ENCODE results near the gene ELOVL2. TPM values are rescaled to one million over a fixed set of nuclear protein-coding genes. Genes with fewer than 3 reads are reported as not detected.
"Not testable (repeated sequence)": the region's sequence is repeated elsewhere in the genome, so short reads cannot be mapped to it uniquely, and the experiment has no call there.

Gene ELOVL2
- total RNA-seq, 1 donor from 2014 or later: 0.31 TPM

GRCh38 chr6:11023032-11023431 lies 21.1 kb downstream of the ELOVL2 start:
- no peak for DNase-seq (ENCODE audit: low spot score)

GRCh38 chr6:11021714-11022113 lies 22.4 kb downstream of the ELOVL2 start:
- DNase-seq (ENCODE audit: low spot score): no peak

GRCh38 chr6:11021003-11021402 lies 23.1 kb downstream of the ELOVL2 start:
- no peak for DNase-seq (ENCODE audit: low spot score)

- no peak for DNase-seq (ENCODE audit: low spot score)
These were observed 25.9 kb downstream of the ELOVL2 start for GRCh38 chr6:11018225-11018624.

GRCh38 chr6:11017090-11017489 lies 27.0 kb downstream of the ELOVL2 start:
- no peak for DNase-seq (ENCODE audit: low spot score)

GRCh38 chr6:11016452-11016851 lies 27.7 kb downstream of the ELOVL2 start:
- no peak for DNase-seq (ENCODE audit: low spot score)

- DNase-seq (ENCODE audit: low spot score): no peak
These were observed 29.0 kb downstream of the ELOVL2 start for GRCh38 chr6:11015102-11015501.

GRCh38 chr6:11013721-11014070 lies 30.4 kb downstream of the ELOVL2 start:
- DNase-seq (ENCODE audit: low spot score): no peak

GRCh38 chr6:11012976-11013720 lies 31.0 kb downstream of the ELOVL2 start:
- no peak for DNase-seq (ENCODE audit: low spot score)

GRCh38 chr6:11012295-11012754 lies 31.8 kb downstream of the ELOVL2 start:
- no peak for DNase-seq (ENCODE audit: low spot score)

GRCh38 chr6:11011787-11012234 lies 32.3 kb downstream of the ELOVL2 start:
- DNase-seq (ENCODE audit: low spot score): no peak

GRCh38 chr6:11009353-11009752 lies 34.8 kb downstream of the ELOVL2 start:
- no peak for DNase-seq (ENCODE audit: low spot score)

- no peak for DNase-seq (ENCODE audit: low spot score)
These were observed 35.3 kb downstream of the ELOVL2 start for GRCh38 chr6:11008821-11009220.

GRCh38 chr6:11007715-11008608 lies 36.1 kb downstream of the ELOVL2 start:
- DNase-seq (ENCODE audit: low spot score): no peak

GRCh38 chr6:11006061-11006460 lies 38.0 kb downstream of the ELOVL2 start:
- DNase-seq (ENCODE audit: low spot score): no peak

- DNase-seq (ENCODE audit: low spot score): not testable (repeated sequence)
These were observed 40.8 kb downstream of the ELOVL2 start for GRCh38 chr6:11003297-11003696.

- DNase-seq (ENCODE audit: low spot score): no peak
These were observed 41.9 kb downstream of the ELOVL2 start for GRCh38 chr6:11002176-11002575.

GRCh38 chr6:10999994-11000393 lies 44.1 kb downstream of the ELOVL2 start:
- no peak for DNase-seq (ENCODE audit: low spot score)

- DNase-seq (ENCODE audit: low spot score): no peak
These were observed 48.9 kb downstream of the ELOVL2 start for GRCh38 chr6:10995114-10995707.

GRCh38 chr6:10993896-10994295 lies 50.2 kb downstream of the ELOVL2 start:
- DNase-seq (ENCODE audit: low spot score): no peak

GRCh38 chr6:10991115-10991514 lies 53.0 kb downstream of the ELOVL2 start:
- DNase-seq (ENCODE audit: low spot score): no peak

- DNase-seq (ENCODE audit: low spot score): no peak
These were observed 54.5 kb downstream of the ELOVL2 start for GRCh38 chr6:10989587-10989986.
